GM23248 (cell line): Measurements from ENCODE around the gene CST8. TPM values are rescaled to one million over a fixed set of nuclear protein-coding genes. Genes with fewer than 3 reads are reported as not detected.

Experiments
- DNase-seq: peaks from one replicate; pipeline ENCODE4 v3.0.0-alpha.2; 2015
- H2AFZ ChIP-seq: fragments of 200-600 bp; sonication (generic); 2 replicates; pipeline ENCODE4 v1.6.1; 2016; ENCODE audit warnings: antibody characterized with exemption
- H3F3A ChIP-seq: fragments of 200-600 bp; sonication (generic); 2 replicates; pipeline ENCODE4 v1.6.1; 2016; ENCODE audit warnings: mild to moderate bottlenecking, antibody characterized with exemption, mixed run types; ENCODE audit not compliant: insufficient read depth
- H3K27ac ChIP-seq: fragments of 200-600 bp; sonication (generic); 2 replicates; pipeline ENCODE4 v1.5.1; 2016; ENCODE audit warnings: mild to moderate bottlenecking
- H3K27me3 ChIP-seq: fragments of 200-600 bp; sonication (generic); replicated peaks from 2 replicates; pipeline ENCODE4 v1.6.1; 2016; ENCODE audit warnings: mild to moderate bottlenecking; ENCODE audit not compliant: insufficient read depth
- H3K36me3 ChIP-seq: fragments of 200-600 bp; sonication (generic); 2 replicates; pipeline ENCODE4 v1.6.1; 2016; ENCODE audit warnings: low read depth, mild to moderate bottlenecking
- H3K4me1 ChIP-seq: fragments of 200-600 bp; sonication (generic); 2 replicates; pipeline ENCODE4 v1.6.1; 2016; ENCODE audit warnings: mild to moderate bottlenecking; ENCODE audit not compliant: insufficient read depth
- H3K4me2 ChIP-seq: fragments of 200-600 bp; sonication (generic); one replicate; pipeline ENCODE4 v1.6.1; 2016; ENCODE audit warnings: mild to moderate bottlenecking; ENCODE audit not compliant: unreplicated experiment
- H3K4me3 ChIP-seq: fragments of 200-600 bp; sonication (generic); 2 replicates; pipeline ENCODE4 v1.5.1; 2016; ENCODE audit warnings: mild to moderate bottlenecking
- H3K79me2 ChIP-seq: fragments of 200-600 bp; sonication (generic); 2 replicates; pipeline ENCODE4 v1.6.1; 2016; ENCODE audit warnings: mild to moderate bottlenecking; ENCODE audit not compliant: insufficient read depth
- H3K9ac ChIP-seq: fragments of 200-600 bp; sonication (generic); 2 replicates; pipeline ENCODE4 v1.6.1; 2016; ENCODE audit warnings: mild to moderate bottlenecking
- H3K9me2 ChIP-seq: fragments of 200-600 bp; sonication (generic); 2 replicates; pipeline ENCODE4 v1.6.1; 2016; ENCODE audit warnings: mixed run types, mild to moderate bottlenecking, moderate library complexity; ENCODE audit not compliant: insufficient read depth
- H3K9me3 ChIP-seq: fragments of 200-600 bp; sonication (generic); one replicate; pipeline ENCODE4 v1.6.1; 2017; ENCODE audit warnings: low read depth
- H4K20me1 ChIP-seq: fragments of 200-600 bp; sonication (generic); 2 replicates; pipeline ENCODE4 v1.6.0; 2016; ENCODE audit not compliant: insufficient read depth
- EZH2 ChIP-seq: fragments of 200-600 bp; sonication (generic); IDR thresholded peaks from 2 replicates; pipeline ENCODE4 v1.6.1; 2018; ENCODE audit warnings: antibody characterized with exemption, mild to moderate bottlenecking; ENCODE audit not compliant: insufficient read depth, poor library complexity, severe bottlenecking
- EZH2phosphoT487 ChIP-seq: fragments of 200-600 bp; sonication (generic); IDR thresholded peaks from 2 replicates; pipeline ENCODE4 v1.6.1; 2018; ENCODE audit warnings: antibody characterized with exemption, moderate library complexity, mild to moderate bottlenecking, low read depth; ENCODE audit not compliant: insufficient read depth
- WGBS, 2 experiments: methylation state at CpG; one replicate each; pipeline ENCODE4 v1.1.6; 2015 to 2017; ENCODE audit warnings: low lambda C conversion rate in 2 of 2, low coverage in 1 of 2; ENCODE audit errors: missing lambda C conversion rate in 2 of 2; 5-methylcytosine and 5-hydroxymethylcytosine counted together
- in situ Hi-C: fragments of 300-500 bp; cut with MboI; formaldehyde crosslinking; loops from 2 replicates; pipeline ENCODE4 v1.15.0; 2020
- polyA plus RNA-seq: library from polyadenylated mRNA; unstranded; fragments of >200 nt; fragmentation: Nextera tagmentation; extraction: Ambion mirVana; gene quantifications from 2 replicates; pipeline ENCODE4 v1.2.1, GENCODE V29; 2016
- total RNA-seq: library from RNA; depleted of rRNA; stranded (reverse); fragments of >200 nt; shearing (Covaris generic); gene quantifications from 2 replicates; pipeline ENCODE4 v1.2.3, GENCODE V29; 2014

CST8 gene
- total and polyA plus RNA-seq, 2 experiments from 2014 or later, result not detected

- DNase-seq, result no peak
These were observed 29.3 kb downstream of the CST8 start for GRCh38 chr20:23520185-23520584.

GRCh38 chr20:23524146-23524545 is 33.2 kb downstream of the CST8 start:
- TF ChIP-seq EZH2, result no peak
- TF ChIP-seq EZH2phosphoT487, result no peak
- no peaks in the 10 kb centered on the region for H3K9me2 ChIP-seq
- H3K4me3 ChIP-seq, result no peak overlapping the region
- H2AFZ ChIP-seq, result no peak overlapping the region
- H3K36me3 ChIP-seq, result no peaks in the 10 kb centered on the region
- in situ Hi-C loops, result no loop called here
- H3K27ac ChIP-seq, result no peak overlapping the region
- no peaks in the 10 kb centered on the region for H4K20me1 ChIP-seq
- DNase-seq, result no peak
- H3K4me2 ChIP-seq, result no peak overlapping the region
- no peaks in the 10 kb centered on the region for H3F3A ChIP-seq
- no peaks in the 10 kb centered on the region for H3K4me1 ChIP-seq
- no peaks in the 10 kb centered on the region for H3K9me3 ChIP-seq
- no peak overlapping the region for H3K9ac ChIP-seq
- H3K27me3 ChIP-seq, result 0 out of 2 replicates have a peak, but pooled peaks cover 9% of the 10 kb centered on the region
- WGBS, 2 experiments, result 53 to 62% methylated on average over 9 to 10 of the region's 10 CpGs
- H3K79me2 ChIP-seq, result no peaks in the 10 kb centered on the region

More at GRCh38 chr20:23520185-23520584, 29.3 kb downstream of the CST8 start:
- WGBS, 2 experiments, result 60 to 65% methylated on average over 2 of the region's 2 CpGs
- in situ Hi-C loops, result no loop called here
- no peak overlapping the region for H2AFZ ChIP-seq
- H3K27me3 ChIP-seq, result 0 out of 2 replicates have a peak, but pooled peaks cover 9% of the 10 kb centered on the region
- TF ChIP-seq EZH2 (no peak), EZH2phosphoT487 (no peak)
- H3K4me3 ChIP-seq, result no peak overlapping the region
- no peaks in the 10 kb centered on the region for H3K9me3 ChIP-seq
- H3K36me3 ChIP-seq, result no peaks in the 10 kb centered on the region
- H3K4me1 ChIP-seq, result no peaks in the 10 kb centered on the region
- H3K79me2 ChIP-seq, result no peaks in the 10 kb centered on the region
- no peak overlapping the region for H3K4me2 ChIP-seq
- no peaks in the 10 kb centered on the region for H3F3A ChIP-seq
- H4K20me1 ChIP-seq, result no peaks in the 10 kb centered on the region
- H3K27ac ChIP-seq, result no peak overlapping the region
- H3K9me2 ChIP-seq, result no peaks in the 10 kb centered on the region
- H3K9ac ChIP-seq, result no peak overlapping the region

DNA sequence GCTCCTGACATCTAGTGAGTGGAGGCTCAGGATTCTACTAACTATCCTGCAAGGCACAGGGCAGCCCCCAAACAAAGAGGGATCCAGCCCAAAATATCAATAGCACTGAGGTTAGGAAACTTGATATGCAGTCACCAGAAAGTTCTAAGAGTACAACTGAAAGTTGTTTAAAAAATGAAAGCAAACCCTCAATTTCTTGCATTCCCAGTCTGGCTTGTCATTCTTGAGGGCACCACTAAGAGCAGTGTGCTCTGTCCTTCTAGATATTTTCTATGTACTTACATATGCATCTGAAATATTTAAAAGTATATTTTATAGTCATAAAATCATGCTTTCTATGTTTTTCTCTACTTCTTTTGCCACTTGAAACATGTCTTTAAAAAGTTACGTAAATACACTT is 35.9 kb downstream of the CST8 start:
- H3K36me3 ChIP-seq, result no peaks in the 10 kb centered on the region
- no peaks in the 10 kb centered on the region for H3K9me2 ChIP-seq
- H2AFZ ChIP-seq, result no peak overlapping the region
- no peaks in the 10 kb centered on the region for H3K9me3 ChIP-seq
- no peak for DNase-seq
- no peaks in the 10 kb centered on the region for H3K4me1 ChIP-seq
- no peaks in the 10 kb centered on the region for H4K20me1 ChIP-seq
- no peaks in the 10 kb centered on the region for H3K79me2 ChIP-seq
- H3K4me2 ChIP-seq, result no peak overlapping the region
- no peak overlapping the region for H3K27ac ChIP-seq
- H3K27me3 ChIP-seq, result 0 out of 2 replicates have a peak, but pooled peaks cover 9% of the 10 kb centered on the region
- WGBS, 2 experiments, result 63 to 78% methylated on average over 1 of the region's 1 CpG
- in situ Hi-C loops, result no loop called here
- no peak for TF ChIP-seq EZH2phosphoT487
- TF ChIP-seq EZH2, result no peak
- no peaks in the 10 kb centered on the region for H3F3A ChIP-seq
- H3K4me3 ChIP-seq, result no peak overlapping the region
- H3K9ac ChIP-seq, result no peak overlapping the region

GRCh38 chr20:23528867-23529431 is 38.0 kb downstream of the CST8 start:
- no peaks in the 10 kb centered on the region for H3K79me2 ChIP-seq
- H3K4me2 ChIP-seq, result no peak overlapping the region
- H3K27me3 ChIP-seq, result 0 out of 2 replicates have a peak, but pooled peaks cover 3% of the 10 kb centered on the region
- H2AFZ ChIP-seq, result no peak overlapping the region
- in situ Hi-C loops, result no loop called here
- H4K20me1 ChIP-seq, result no peaks in the 10 kb centered on the region
- H3K9me3 ChIP-seq, result no peaks in the 10 kb centered on the region
- H3K27ac ChIP-seq, result no peak overlapping the region
- no peaks in the 10 kb centered on the region for H3F3A ChIP-seq
- TF ChIP-seq EZH2phosphoT487 (no peak), EZH2 (no peak)
- H3K9ac ChIP-seq, result no peak overlapping the region
- H3K9me2 ChIP-seq, result no peaks in the 10 kb centered on the region
- no peak for DNase-seq
- H3K4me1 ChIP-seq, result no peaks in the 10 kb centered on the region
- WGBS, 2 experiments, result 5 to 6% methylated on average over 1 of the region's 1 CpG
- H3K4me3 ChIP-seq, result no peak overlapping the region
- no peaks in the 10 kb centered on the region for H3K36me3 ChIP-seq
